NCI-H1092 treated with DMSO at 0.1 percent for 48 hours (cell line): ENCODE measurements around the gene NFKBIL1.

Experiments
- DNase-seq: peaks from one replicate; lab custom pipeline; 2025; lab: John Stamatoyannopoulos, UW

NFKBIL1 gene

GRCh38 chr6:31559958-31560696 lies 12.7 kb downstream of the NFKBIL1 start:
- DNase-seq: no peak

- DNase-seq: no peak
Measured at GRCh38 chr6:31560697-31561058, 13.3 kb downstream of the NFKBIL1 start.

GRCh38 chr6:31567531-31568370 lies 20.3 kb downstream of the NFKBIL1 start:
- no peak for DNase-seq

GRCh38 chr6:31568537-31568961 lies 21.1 kb downstream of the NFKBIL1 start:
- DNase-seq: no peak

GRCh38 chr6:31569861-31570536 lies 22.6 kb downstream of the NFKBIL1 start:
- no peak for DNase-seq

GRCh38 chr6:31572041-31572911 lies 24.9 kb downstream of the NFKBIL1 start, which contains the start of gene LTA:
LTA (plus strand) TSS chr6:31572289; CDS start chr6:31572743, 454 bp downstream.
- no peak for DNase-seq

- DNase-seq: no peak
Measured at GRCh38 chr6:31573239-31574105, 26.1 kb downstream of the NFKBIL1 start.

- DNase-seq: no peak
Measured at GRCh38 chr6:31574106-31575061, 27.0 kb downstream of the NFKBIL1 start.

GRCh38 chr6:31575335-31575901 lies 28.0 kb downstream of the NFKBIL1 start, which contains the start of gene TNF:
TNF (plus strand) TSS chr6:31575565; CDS start chr6:31575742, 177 bp downstream.
- no peak for DNase-seq

GRCh38 chr6:31575952-31576685 lies 28.7 kb downstream of the NFKBIL1 start:
- DNase-seq: no peak

GRCh38 chr6:31576897-31577578 lies 29.6 kb downstream of the NFKBIL1 start:
- no peak for DNase-seq

GRCh38 chr6:31577579-31577966 lies 30.2 kb downstream of the NFKBIL1 start:
- no peak for DNase-seq

- DNase-seq: no peak
Measured at GRCh38 chr6:31578184-31579118, 31.0 kb downstream of the NFKBIL1 start.

GRCh38 chr6:31579119-31579505 lies 31.7 kb downstream of the NFKBIL1 start:
- no peak for DNase-seq

GRCh38 chr6:31579546-31580437 lies 32.4 kb downstream of the NFKBIL1 start:
- DNase-seq: no peak

- no peak for DNase-seq
Measured at GRCh38 chr6:31580438-31580740, 33.0 kb downstream of the NFKBIL1 start.
